OCI-LY7 (cell line): ENCODE results near the gene KLHL22. TPM values are rescaled to one million over a fixed set of nuclear protein-coding genes. Genes with fewer than 3 reads are reported as not detected.

ENCODE experiments used
- BruUV-seq: library from RNA; stranded (reverse); fragments of 400-500 nt; replicated peaks from 2 replicates; lab custom pipeline; 2021; lab: Mats Ljungman, UMichigan
- CTCF ChIA-PET: fragments of 300-600 bp; sonication (Branson Sonifier 250); formaldehyde crosslinking; loops from one replicate; lab custom pipeline; 2022; ENCODE audit warnings: antibody characterized with exemption; ENCODE audit not compliant: unreplicated experiment; lab: Charles Lee
- POLR2A ChIA-PET: fragments of 300-600 bp; sonication (Branson Sonifier 250); formaldehyde crosslinking; loops from one replicate; lab custom pipeline; 2022; ENCODE audit warnings: antibody characterized with exemption; lab: Charles Lee
- DNase-seq: peaks from one replicate; pipeline ENCODE4 v3.0.0-alpha.2; 2015; ENCODE audit warnings: low spot score
- H2AFZ ChIP-seq: fragments of 200-600 bp; sonication (generic), shearing (Covaris generic); 2 replicates; pipeline ENCODE4 v1.6.1; 2014; ENCODE audit warnings: mild to moderate bottlenecking, antibody characterized with exemption, low read length, moderate library complexity
- H3K27ac ChIP-seq: fragments of 200-600 bp; sonication (generic); 2 replicates; pipeline ENCODE4 v1.5.1; 2014; ENCODE audit warnings: mixed run types, low read depth, mild to moderate bottlenecking, moderate library complexity, low read length, inconsistent platforms; ENCODE audit not compliant: poor library complexity, severe bottlenecking
- H3K36me3 ChIP-seq: fragments of 200-600 bp; sonication (generic); 2 replicates; pipeline ENCODE4 v1.6.1; 2014; ENCODE audit warnings: mild to moderate bottlenecking, antibody characterized with exemption, low read length, moderate library complexity, mixed read lengths; ENCODE audit not compliant: insufficient read depth
- H3K4me1 ChIP-seq: fragments of 200-600 bp; sonication (generic); 2 replicates; pipeline ENCODE4 v1.5.1; 2014; ENCODE audit warnings: mild to moderate bottlenecking, low read length; ENCODE audit not compliant: insufficient read depth, poor library complexity, severe bottlenecking
- H3K4me2 ChIP-seq: fragments of 200-600 bp; sonication (generic); 2 replicates; pipeline ENCODE4 v1.6.1; 2014; ENCODE audit warnings: mild to moderate bottlenecking, low read length
- H3K4me3 ChIP-seq: fragments of 200-600 bp; sonication (generic); 2 replicates; pipeline ENCODE4 v1.5.1; 2014; ENCODE audit warnings: mild to moderate bottlenecking, low read depth, low read length; ENCODE audit not compliant: poor library complexity, severe bottlenecking
- H3K79me2 ChIP-seq: fragments of 200-600 bp; sonication (generic); 2 replicates; pipeline ENCODE4 v1.6.1; 2016; ENCODE audit warnings: low read depth, mild to moderate bottlenecking, low read length, moderate library complexity, mixed read lengths; ENCODE audit not compliant: insufficient read depth
- H3K9me2 ChIP-seq: fragments of 200-600 bp; sonication (generic); 2 replicates; pipeline ENCODE4 v1.6.1; 2016; ENCODE audit warnings: mild to moderate bottlenecking, low read length, mixed read lengths; ENCODE audit not compliant: insufficient read depth
- H3K9me3 ChIP-seq: fragments of 200-600 bp; sonication (generic); 2 replicates; pipeline ENCODE4 v1.6.1; 2014; ENCODE audit warnings: mild to moderate bottlenecking, mixed run types, low read length, mixed read lengths
- H4K20me1 ChIP-seq: fragments of 200-600 bp; sonication (generic); 2 replicates; pipeline ENCODE4 v1.6.1; 2014; ENCODE audit warnings: mild to moderate bottlenecking, antibody characterized with exemption, low read length, moderate library complexity, mixed read lengths; ENCODE audit not compliant: insufficient read depth
- CTCF ChIP-seq: fragments of 200-600 bp; sonication (generic); conservative IDR thresholded peaks from 2 replicates; pipeline ENCODE4 v1.5.1; 2014; ENCODE audit warnings: mild to moderate bottlenecking, antibody characterized with exemption, low read length, moderate library complexity, mixed read lengths
- EZH2phosphoT487 ChIP-seq: fragments of 200-600 bp; sonication (generic); IDR thresholded peaks from 2 replicates; pipeline ENCODE4 v1.6.1; 2018; ENCODE audit warnings: low read depth, borderline replicate concordance, mild to moderate bottlenecking, mixed run types, antibody characterized with exemption, low read length, moderate library complexity, mixed read lengths
- intact Hi-C: fragments of 100-400 bp; cut with micrococcal nuclease; formaldehyde crosslinking; loops from one replicate; pipeline ENCODE4 v1.10.0; 2022; ENCODE audit not compliant: unreplicated experiment
- total RNA-seq, 2 experiments: library from RNA; depleted of rRNA in 1 of 2; stranded (reverse); fragments of >200 nt in 1 of 2; shearing (Covaris generic) in 1 of 2; gene quantifications; 2 replicates each; pipeline ENCODE4 v1.2.3, GENCODE V29; 2014 to 2022

The KLHL22 gene
- total RNA-seq, 2 experiments from 2014 or later, result 14.8 to 38.1 TPM

- no peak for TF ChIP-seq EZH2phosphoT487
- TF ChIP-seq CTCF, result no peak
- CTCF ChIA-PET, result no interaction called here
- no TSS peak for BruUV-seq
- intact Hi-C loops, result no loop called here
- H3K36me3 ChIP-seq, result no peaks in the 10 kb centered on the region
- H3K9me3 ChIP-seq, result no peaks in the 10 kb centered on the region
- H3K9me2 ChIP-seq, result no peaks in the 10 kb centered on the region
- no peak overlapping the region for H2AFZ ChIP-seq
- H3K79me2 ChIP-seq, result no peaks in the 10 kb centered on the region
- no peaks in the 10 kb centered on the region for H4K20me1 ChIP-seq
- H3K4me3 ChIP-seq, result no peak overlapping the region
- H3K27ac ChIP-seq, result no peak overlapping the region
- no peak overlapping the region for H3K4me2 ChIP-seq
- no peak for DNase-seq
- POLR2A ChIA-PET, result no interaction called here
- peaks cover 3% of the 10 kb centered on the region for H3K4me1 ChIP-seq
Measured at GRCh38 chr22:20414450-20414849, 81.1 kb downstream of the KLHL22 start.

DNA sequence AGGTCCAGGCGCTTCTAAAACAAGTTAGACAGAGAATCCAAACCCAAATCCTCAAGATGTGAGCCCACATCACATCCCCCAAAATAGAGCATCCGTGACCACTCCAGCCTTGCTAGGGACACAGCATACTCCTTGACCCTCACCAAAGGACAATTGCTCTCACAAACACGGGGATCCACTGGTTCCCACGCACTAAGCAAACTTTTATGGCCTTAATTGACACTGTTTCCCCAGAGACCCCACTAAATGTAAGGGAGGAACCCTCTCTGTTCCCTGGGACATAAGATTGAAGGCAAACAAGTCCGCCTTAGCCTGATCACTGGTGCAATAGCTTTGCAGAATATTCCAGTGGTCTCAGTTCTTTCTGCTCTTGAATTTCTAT lies 81.5 kb downstream of the KLHL22 start:
- no peaks in the 10 kb centered on the region for H4K20me1 ChIP-seq
- H3K36me3 ChIP-seq, result no peaks in the 10 kb centered on the region
- no peak overlapping the region for H3K4me3 ChIP-seq
- no peaks in the 10 kb centered on the region for H3K79me2 ChIP-seq
- TF ChIP-seq EZH2phosphoT487, result no peak
- TF ChIP-seq CTCF, result no peak
- H3K4me1 ChIP-seq, result peaks cover 3% of the 10 kb centered on the region
- POLR2A ChIA-PET, result no interaction called here
- H3K4me2 ChIP-seq, result no peak overlapping the region
- no peak for DNase-seq
- H3K9me2 ChIP-seq, result no peaks in the 10 kb centered on the region
- intact Hi-C loops, result no loop called here
- no peaks in the 10 kb centered on the region for H3K9me3 ChIP-seq
- CTCF ChIA-PET, result no interaction called here
- BruUV-seq, result no TSS peak
- H2AFZ ChIP-seq, result no peak overlapping the region
- no peak overlapping the region for H3K27ac ChIP-seq

GRCh38 chr22:20413217-20414058 lies 82.2 kb downstream of the KLHL22 start:
- Histone ChIP-seq H2AFZ (no peak overlapping the region), H4K20me1 (no peaks in the 10 kb centered on the region), H3K9me3 (no peaks in the 10 kb centered on the region), H3K36me3 (no peaks in the 10 kb centered on the region), H3K4me1 (peaks cover 3% of the 10 kb centered on the region), H3K79me2 (no peaks in the 10 kb centered on the region), H3K4me2 (no peak overlapping the region), H3K4me3 (no peak overlapping the region), H3K27ac (no peak overlapping the region), H3K9me2 (no peaks in the 10 kb centered on the region)
- intact Hi-C loops, result no loop called here
- ChIA-PET POLR2A (no interaction called here), CTCF (no interaction called here)
- BruUV-seq, result no TSS peak
- TF ChIP-seq CTCF, result no peak
- no peak for TF ChIP-seq EZH2phosphoT487
- DNase-seq, result no peak
